Endothelial cell of umbilical vein (primary cell): ENCODE data around the gene HIVEP1. TPM values are rescaled to one million over a fixed set of nuclear protein-coding genes. Genes with fewer than 3 reads are reported as not detected.

Source experiments
- BruUV-seq: library from RNA; stranded (reverse); fragments of 400-500 nt; replicated peaks from 2 replicates; lab custom pipeline; 2021; lab: Mats Ljungman, UMichigan
- CTCF ChIA-PET: fragments of 300-600, 350-600 bp; sonication (Branson Sonifier 250); formaldehyde crosslinking; loops from one replicate; lab custom pipeline; 2021; ENCODE audit warnings: antibody characterized with exemption, inconsistent platforms; lab: Charles Lee
- POLR2A ChIA-PET: fragments of 300-600, 350-600 bp; sonication (Branson Sonifier 250); formaldehyde crosslinking; loops from one replicate; lab custom pipeline; 2021; ENCODE audit warnings: antibody characterized with exemption, inconsistent platforms; lab: Charles Lee
- DNase-seq: peaks from one replicate; pipeline ENCODE4 v3.0.0-alpha.2; 2011; ENCODE audit warnings: low read depth, low spot score
- FAIRE-seq: peaks from 2 replicates; lab custom pipeline; 2011; peaks lifted over from hg19 to GRCh38; lab: Jason Lieb, UNC
- H2AFZ ChIP-seq: 2 replicates; pipeline ENCODE4 v1.6.0; 2012; ENCODE audit warnings: low read depth, low read length, control low read depth, inconsistent platforms
- H3K27ac ChIP-seq: 2 replicates; pipeline ENCODE4 v1.5.1; 2011; ENCODE audit warnings: low read depth, mild to moderate bottlenecking, control low read depth, low read length, moderate library complexity; ENCODE audit not compliant: insufficient read depth
- H3K27me3 ChIP-seq, 2 experiments: 2 replicates each; pipeline versions ENCODE4 v1.6.0 to v1.6.1; 2011; ENCODE audit warnings: low read length in 2 of 2, mixed read lengths in 1 of 2; ENCODE audit not compliant: control insufficient read depth in 2 of 2, insufficient read depth in 2 of 2
- H3K36me3 ChIP-seq, 2 experiments: 2 replicates in 1 of 2; 3 replicates in 1 of 2; pipeline ENCODE4 v1.5.1; 2011; ENCODE audit warnings: low read length in 2 of 2, mild to moderate bottlenecking in 1 of 2, moderate library complexity in 1 of 2; ENCODE audit not compliant: control insufficient read depth in 2 of 2, insufficient read depth in 2 of 2; ENCODE audit errors: extremely low read depth in 1 of 2
- H3K4me1 ChIP-seq: 3 replicates; pipeline ENCODE4 v1.5.1; 2011; ENCODE audit warnings: mild to moderate bottlenecking, low read length; ENCODE audit not compliant: control insufficient read depth, insufficient read depth; ENCODE audit errors: extremely low read depth
- H3K4me2 ChIP-seq: 2 replicates; pipeline ENCODE4 v1.6.1; 2011; ENCODE audit warnings: low read length, control low read depth, mixed read lengths; ENCODE audit not compliant: insufficient read depth
- H3K4me3 ChIP-seq, 3 experiments: fragments of 200-600 bp in 1 of 3; sonication (generic), shearing (Covaris generic) in 1 of 3; replicated peaks in 1 of 3; 2 replicates each; pipeline ENCODE4 v1.5.1; 2011 to 2016; ENCODE audit warnings: control low read depth in 3 of 3, low read length in 3 of 3, mild to moderate bottlenecking in 2 of 3, inconsistent platforms in 1 of 3, low read depth in 1 of 3, moderate library complexity in 1 of 3; ENCODE audit not compliant: insufficient read depth in 1 of 3
- H3K79me2 ChIP-seq: 2 replicates; pipeline ENCODE4 v1.6.0; 2012; ENCODE audit warnings: low read length, inconsistent platforms; ENCODE audit not compliant: control insufficient read depth, insufficient read depth
- H3K9ac ChIP-seq: replicated peaks from 2 replicates; pipeline ENCODE3; 2011; ENCODE audit warnings: low read length, control low read depth; ENCODE audit not compliant: insufficient read depth; ENCODE audit errors: extremely low read depth
- H3K9me1 ChIP-seq: replicated peaks from 3 replicates; pipeline ENCODE4 v1.6.0; 2011; ENCODE audit warnings: mild to moderate bottlenecking, low read length; ENCODE audit not compliant: control insufficient read depth, insufficient read depth; ENCODE audit errors: extremely low read depth
- H3K9me3 ChIP-seq: replicated peaks from 2 replicates; pipeline ENCODE4 v1.5.1; 2012; ENCODE audit warnings: low read length, inconsistent platforms; ENCODE audit not compliant: control insufficient read depth, insufficient read depth
- H4K20me1 ChIP-seq: replicated peaks from 2 replicates; pipeline ENCODE3; 2011; ENCODE audit warnings: mild to moderate bottlenecking, low read length; ENCODE audit not compliant: control insufficient read depth, insufficient read depth; ENCODE audit errors: extremely low read depth
- EZH2 ChIP-seq: IDR thresholded peaks from 2 replicates; pipeline ENCODE4 v1.6.1; 2012; ENCODE audit warnings: borderline replicate concordance, low read depth, mild to moderate bottlenecking, moderate library complexity, low read length, inconsistent platforms; ENCODE audit not compliant: severe bottlenecking
- FOS ChIP-seq: IDR thresholded peaks from 2 replicates; pipeline ENCODE4 v1.6.1; 2011; ENCODE audit warnings: mild to moderate bottlenecking, low read length, moderate library complexity, borderline replicate concordance; ENCODE audit not compliant: insufficient read depth
- GATA2 ChIP-seq: IDR thresholded peaks from 2 replicates; pipeline ENCODE4 v1.7.0; 2011; ENCODE audit warnings: low read depth, mild to moderate bottlenecking, moderate library complexity, mixed read lengths, low read length; ENCODE audit not compliant: insufficient read length, insufficient read depth
- JUN ChIP-seq: IDR thresholded peaks from 2 replicates; pipeline ENCODE4 v1.6.1; 2011; ENCODE audit warnings: borderline replicate concordance, low read depth; ENCODE audit not compliant: insufficient read length, insufficient read depth
- MYC ChIP-seq: IDR thresholded peaks from one replicate; pipeline ENCODE4 v1.6.1; 2011; ENCODE audit warnings: mild to moderate bottlenecking, low read depth, low read length
- POLR2A ChIP-seq: IDR thresholded peaks from 2 replicates; pipeline ENCODE4 v1.6.1; 2012; ENCODE audit warnings: low read depth, mild to moderate bottlenecking, control low read depth, low read length
- POLR2AphosphoS5 ChIP-seq: IDR thresholded peaks from 2 replicates; pipeline ENCODE4 v1.6.1; 2012; ENCODE audit warnings: low read depth, mild to moderate bottlenecking, control low read depth, low read length, moderate library complexity; ENCODE audit not compliant: insufficient read depth
- dilution Hi-C: fragments of 300-500 bp; cut with MboI; formaldehyde crosslinking; loops from one replicate; pipeline ENCODE4 v1.15.0; 2019; ENCODE audit warnings: low sequenced_read_pairs; ENCODE audit not compliant: extremely low pct_ligation_motif_present
- intact Hi-C: fragments of 100-400 bp; cut with micrococcal nuclease; formaldehyde crosslinking; loops from one replicate; pipeline ENCODE4 v1.10.0; 2022
- polyA plus RNA-seq, 4 experiments: library from polyadenylated mRNA; depleted of rRNA in 3 of 4; stranded (reverse) in 3 of 4; unstranded in 1 of 4; fragments of >200 nt; gene quantifications; 2 replicates each; pipeline versions ENCODE4 v1.2.1 to v1.2.3, GENCODE V29; 2011 to 2012; ENCODE audit warnings: missing spikeins in 1 of 4
- total RNA-seq: library from RNA; stranded (reverse); gene quantifications from 2 replicates; pipeline ENCODE4 v1.2.3, GENCODE V29; 2021
- TF ChIP-seq, protein P1 (sequence below), 2 donors: IDR thresholded peaks; 1 replicate in 1 of 2; 2 replicates in 1 of 2; pipeline ENCODE4 v1.5.1; 2011; ENCODE audit warnings: low read length in 2 of 2, mild to moderate bottlenecking in 2 of 2, moderate library complexity in 2 of 2, control low read depth in 1 of 2, inconsistent platforms in 1 of 2, low read depth in 1 of 2; ENCODE audit not compliant: insufficient read depth in 1 of 2; ENCODE audit errors: extremely low read depth in 1 of 2
- TF ChIP-seq, protein P2 (sequence below): IDR thresholded peaks from 2 replicates; pipeline ENCODE4 v1.6.1; 2011; ENCODE audit not compliant: insufficient read depth, insufficient read length

HIVEP1 gene
- total and polyA plus RNA-seq, 2 donors (not counting 3 experiments of a cell fraction or from before 2014, with no cell fraction given): 33.5 to 49.2 TPM

DNA sequence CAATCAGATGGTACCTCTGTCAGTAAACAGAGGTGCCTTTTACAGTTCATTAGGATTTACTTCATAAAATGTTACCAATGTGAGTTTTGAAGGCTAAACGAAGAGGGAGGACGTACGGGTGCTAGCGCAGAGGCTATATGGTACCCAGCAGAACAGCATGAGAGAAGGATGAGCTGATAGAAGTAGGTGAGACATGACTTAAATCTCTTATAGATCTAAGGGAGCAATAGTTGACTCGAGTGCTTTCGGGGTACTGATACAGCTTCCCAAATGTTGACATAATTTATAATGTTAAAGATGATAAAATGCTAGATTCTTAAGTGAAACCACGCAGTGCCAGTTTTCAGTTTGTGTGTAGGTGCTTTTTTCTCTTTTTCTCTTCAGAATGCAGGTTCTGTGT lies 72.6 kb downstream of the HIVEP1 start:
- no TSS peak for BruUV-seq
- H3K9ac ChIP-seq: no peak overlapping the region
- intact Hi-C loops: no loop called here
- dilution Hi-C loops: no loop called here
- no peak overlapping the region for H3K4me3 ChIP-seq
- peaks cover 49% of the 10 kb centered on the region for H3K79me2 ChIP-seq
- H2AFZ ChIP-seq: no peak overlapping the region
- H3K27ac ChIP-seq: no peak overlapping the region
- no peak for TF ChIP-seq POLR2AphosphoS5
- TF ChIP-seq, protein P1, sequence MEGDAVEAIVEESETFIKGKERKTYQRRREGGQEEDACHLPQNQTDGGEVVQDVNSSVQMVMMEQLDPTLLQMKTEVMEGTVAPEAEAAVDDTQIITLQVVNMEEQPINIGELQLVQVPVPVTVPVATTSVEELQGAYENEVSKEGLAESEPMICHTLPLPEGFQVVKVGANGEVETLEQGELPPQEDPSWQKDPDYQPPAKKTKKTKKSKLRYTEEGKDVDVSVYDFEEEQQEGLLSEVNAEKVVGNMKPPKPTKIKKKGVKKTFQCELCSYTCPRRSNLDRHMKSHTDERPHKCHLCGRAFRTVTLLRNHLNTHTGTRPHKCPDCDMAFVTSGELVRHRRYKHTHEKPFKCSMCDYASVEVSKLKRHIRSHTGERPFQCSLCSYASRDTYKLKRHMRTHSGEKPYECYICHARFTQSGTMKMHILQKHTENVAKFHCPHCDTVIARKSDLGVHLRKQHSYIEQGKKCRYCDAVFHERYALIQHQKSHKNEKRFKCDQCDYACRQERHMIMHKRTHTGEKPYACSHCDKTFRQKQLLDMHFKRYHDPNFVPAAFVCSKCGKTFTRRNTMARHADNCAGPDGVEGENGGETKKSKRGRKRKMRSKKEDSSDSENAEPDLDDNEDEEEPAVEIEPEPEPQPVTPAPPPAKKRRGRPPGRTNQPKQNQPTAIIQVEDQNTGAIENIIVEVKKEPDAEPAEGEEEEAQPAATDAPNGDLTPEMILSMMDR (IDR thresholded peaks at IDR 0.05; ENCODE audit: extremely low read depth in 1 of 2, insufficient read depth in 1 of 2, low read depth in 1 of 2, low read length in 2 of 2): no peak
- TF ChIP-seq EZH2: no peak
- TF ChIP-seq, protein P2, sequence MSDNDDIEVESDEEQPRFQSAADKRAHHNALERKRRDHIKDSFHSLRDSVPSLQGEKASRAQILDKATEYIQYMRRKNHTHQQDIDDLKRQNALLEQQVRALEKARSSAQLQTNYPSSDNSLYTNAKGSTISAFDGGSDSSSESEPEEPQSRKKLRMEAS: no peak
- no peak for TF ChIP-seq GATA2
- TF ChIP-seq FOS: no peak
- TF ChIP-seq POLR2A: no peak
- TF ChIP-seq MYC: no peak
- no peak for TF ChIP-seq JUN
- H4K20me1 ChIP-seq: peaks cover 2% of the 10 kb centered on the region
- H3K4me2 ChIP-seq: no peak overlapping the region
- DNase-seq (no peak), FAIRE-seq (no peak)
- H3K27me3 ChIP-seq: no peaks in the 10 kb centered on the region
- ChIA-PET CTCF (no interaction called here), POLR2A (no interaction called here)
- H3K4me1 ChIP-seq: no peaks in the 10 kb centered on the region
- H3K36me3 ChIP-seq: peaks cover 0 to 6% of the 10 kb centered on the region in 2 experiments
- H3K9me3 ChIP-seq: no peaks in the 10 kb centered on the region
- no peaks in the 10 kb centered on the region for H3K9me1 ChIP-seq
